Activated T-cell treated with anti-CD3 and anti-CD28 coated beads, Interleukin-2, amount 50 U/mL, for 72 hours (primary cell): ENCODE measurements around the gene PTPRF. TPM values are rescaled to one million over a fixed set of nuclear protein-coding genes. Genes with fewer than 3 reads are reported as not detected.

Experiments
- ATAC-seq, 2 donors: fragments of 150-1000 bp; cut with Tn5 transposase; replicated peaks in 1 of 2; 2 replicates each; pipeline ENCODE4 v1.10.0; 2021; ENCODE audit warnings: moderate library complexity in 2 of 2, mild to moderate bottlenecking in 1 of 2
- DNase-seq, 2 donors: peaks; one replicate each; pipeline ENCODE4 v3.0.0; 2021 to 2022; ENCODE audit warnings: mixed read lengths in 1 of 2
- H3K27ac Mint-ChIP-seq: one replicate; pipeline ENCODE4 v1.8.0; 2022; ENCODE audit warnings: mild to moderate bottlenecking, moderate library complexity, mixed read lengths
- H3K27me3 Mint-ChIP-seq: one replicate; pipeline ENCODE4 v1.8.0; 2022; ENCODE audit warnings: low read depth, mixed read lengths
- H3K36me3 Mint-ChIP-seq, 2 donors: one replicate each; pipeline ENCODE4 v1.8.0; 2022; ENCODE audit warnings: mixed read lengths in 2 of 2, mild to moderate bottlenecking in 1 of 2; ENCODE audit not compliant: insufficient read depth in 2 of 2
- H3K4me1 Mint-ChIP-seq: one replicate; pipeline ENCODE4 v1.8.0; 2022; ENCODE audit warnings: low read depth, mixed read lengths
- H3K4me3 Mint-ChIP-seq, 2 donors: one replicate each; pipeline ENCODE4 v1.8.0; 2022; ENCODE audit warnings: mild to moderate bottlenecking in 2 of 2, mixed read lengths in 2 of 2, moderate library complexity in 2 of 2
- H3K9me3 Mint-ChIP-seq, 2 donors: one replicate each; pipeline ENCODE4 v1.8.0; 2022; ENCODE audit warnings: mixed read lengths in 2 of 2
- total RNA-seq, 2 donors: library from RNA; stranded (reverse); gene quantifications; one replicate each; pipeline ENCODE4 v1.2.3, GENCODE V29; 2022

Gene PTPRF
- total RNA-seq, 2 donors from 2014 or later = 2.2 to 6.2 TPM

DNA sequence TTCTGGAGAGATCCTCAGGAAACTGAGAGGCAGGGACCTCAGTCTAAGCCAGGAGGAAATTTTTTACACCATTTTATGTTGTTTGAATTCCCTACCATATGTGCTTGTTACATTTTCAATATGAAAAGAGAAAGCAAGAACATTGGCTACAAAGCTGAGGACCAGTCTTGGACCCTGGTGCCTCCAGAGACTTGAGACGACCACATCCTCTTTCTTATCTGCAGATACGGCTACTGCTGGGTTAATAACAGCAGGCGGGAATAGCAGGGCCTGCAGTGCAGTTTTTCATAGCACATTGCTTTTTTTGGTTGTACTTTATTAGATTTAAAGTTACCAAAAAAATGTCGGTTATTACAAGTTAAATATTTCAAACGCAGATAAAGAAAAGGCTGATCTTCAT, 123.2 kb downstream of the PTPRF start:
- Mint-ChIP-seq H3K27me3 (no peaks in the 10 kb centered on the region), H3K9me3 (no peaks in the 10 kb centered on the region), H3K36me3 (peaks cover 14 to 34% of the 10 kb centered on the region in 2 donors), H3K4me3 (peak overlapping the region in 1 of 2 donors; percentile 38), H3K27ac (peak overlapping the region; percentile 35), H3K4me1 (peaks cover 37% of the 10 kb centered on the region)
- DNase-seq (no peak), ATAC-seq (no peak)

DNA sequence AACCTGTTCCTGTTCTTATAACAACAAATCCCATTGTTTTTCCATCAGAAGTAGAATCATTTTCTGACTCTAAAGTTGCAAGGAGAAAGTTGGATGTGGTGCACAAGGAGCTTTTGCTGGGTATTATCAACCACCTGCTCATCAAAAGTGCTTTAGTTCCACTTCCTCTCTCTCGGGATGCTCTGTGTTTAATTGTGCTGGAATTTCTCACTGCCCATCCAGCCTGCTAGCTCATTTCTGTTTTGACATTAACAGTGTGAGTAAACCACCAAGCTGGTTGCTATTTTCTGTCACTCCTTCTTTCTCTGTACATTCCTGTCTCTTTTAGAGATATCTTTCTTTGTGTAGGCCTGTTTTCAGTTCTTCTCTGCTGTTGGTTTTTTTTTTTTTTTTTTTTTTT, 125.3 kb downstream of the PTPRF start:
- Mint-ChIP-seq H3K4me3 (no peak overlapping the region), H3K27ac (no peak overlapping the region), H3K27me3 (no peaks in the 10 kb centered on the region), H3K4me1 (peaks cover 31% of the 10 kb centered on the region), H3K9me3 (no peaks in the 10 kb centered on the region), H3K36me3 (peaks cover 13 to 39% of the 10 kb centered on the region in 2 donors)
- DNase-seq = no peak
- ATAC-seq = no peak

DNA sequence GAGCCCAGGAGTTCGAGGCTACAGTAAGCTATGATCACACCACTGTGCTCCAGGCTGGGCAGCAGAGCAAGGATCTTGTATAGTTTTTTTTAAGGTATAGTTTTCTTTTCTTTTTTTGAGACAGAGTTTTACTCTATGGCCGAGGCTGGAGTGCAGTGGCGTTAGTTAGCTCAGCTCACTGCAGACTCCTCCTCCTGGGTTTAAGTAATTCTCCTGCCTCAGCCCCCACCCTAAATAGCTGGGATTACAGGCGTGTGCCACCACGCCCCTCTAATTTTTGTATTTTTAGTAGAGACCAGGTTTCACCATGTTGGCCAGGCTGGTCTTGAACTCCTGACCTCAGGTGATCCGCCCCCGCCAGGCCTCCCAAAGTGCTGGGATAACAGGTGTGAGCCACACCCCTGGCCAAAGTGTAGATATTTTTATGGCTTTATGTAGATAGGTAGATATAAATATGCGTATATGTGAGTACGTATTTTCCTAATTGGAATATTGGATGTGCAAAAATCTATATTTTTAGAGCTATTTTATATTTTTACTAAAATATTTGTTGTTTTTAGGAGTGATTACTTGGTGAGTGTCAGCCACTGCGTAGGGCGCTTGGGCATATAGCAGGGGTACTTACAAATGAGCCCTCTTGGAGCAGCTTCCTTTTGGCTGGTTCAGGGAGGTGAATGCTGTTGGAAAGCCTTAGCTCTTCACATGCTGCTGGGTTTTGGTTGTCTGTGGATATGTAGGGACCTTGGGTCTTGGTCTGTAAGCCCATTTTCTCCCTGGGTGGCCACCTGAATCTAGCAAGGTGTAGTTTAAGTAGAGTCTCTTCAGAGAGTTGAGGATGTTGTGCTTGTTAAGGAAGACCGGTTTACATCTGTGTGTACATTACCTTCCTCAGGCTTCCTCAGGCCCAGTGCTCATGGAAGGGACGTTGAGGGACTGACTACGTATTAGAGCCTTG, 128.8 kb downstream of the PTPRF start:
- Mint-ChIP-seq H3K4me3 (no peak overlapping the region), H3K4me1 (peaks cover 16% of the 10 kb centered on the region), H3K27me3 (no peaks in the 10 kb centered on the region), H3K27ac (no peak overlapping the region), H3K9me3 (no peaks in the 10 kb centered on the region), H3K36me3 (peaks cover 11 to 38% of the 10 kb centered on the region in 2 donors)
- DNase-seq (no peak), ATAC-seq (no peak)

DNA sequence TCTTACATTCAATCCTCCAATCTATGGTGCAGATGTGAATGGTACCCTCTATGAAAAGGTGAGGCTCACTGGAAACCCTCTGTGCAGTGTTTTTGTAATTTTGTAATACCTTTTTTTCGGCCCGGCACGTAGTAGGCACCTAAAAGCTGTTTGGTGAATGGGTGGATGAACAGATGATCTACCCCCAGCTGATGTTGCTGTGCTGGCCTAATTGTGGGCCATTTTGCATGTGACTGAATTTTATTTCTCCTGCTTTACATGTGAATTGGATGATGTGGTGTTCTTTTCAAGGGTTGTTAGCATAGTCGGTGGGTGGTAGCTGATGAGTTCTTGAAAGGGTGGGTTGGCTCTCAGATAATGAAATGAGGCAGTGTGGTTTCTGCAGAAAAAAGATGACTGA, 129.7 kb downstream of the PTPRF start:
- no peak overlapping the region for H3K27ac Mint-ChIP-seq
- H3K36me3 Mint-ChIP-seq = peaks cover 11 to 35% of the 10 kb centered on the region in 2 donors
- peaks cover 19% of the 10 kb centered on the region for H3K4me1 Mint-ChIP-seq
- H3K4me3 Mint-ChIP-seq = no peak overlapping the region
- H3K27me3 Mint-ChIP-seq = no peaks in the 10 kb centered on the region
- no peak for DNase-seq
- no peaks in the 10 kb centered on the region for H3K9me3 Mint-ChIP-seq
- no peak for ATAC-seq

DNA sequence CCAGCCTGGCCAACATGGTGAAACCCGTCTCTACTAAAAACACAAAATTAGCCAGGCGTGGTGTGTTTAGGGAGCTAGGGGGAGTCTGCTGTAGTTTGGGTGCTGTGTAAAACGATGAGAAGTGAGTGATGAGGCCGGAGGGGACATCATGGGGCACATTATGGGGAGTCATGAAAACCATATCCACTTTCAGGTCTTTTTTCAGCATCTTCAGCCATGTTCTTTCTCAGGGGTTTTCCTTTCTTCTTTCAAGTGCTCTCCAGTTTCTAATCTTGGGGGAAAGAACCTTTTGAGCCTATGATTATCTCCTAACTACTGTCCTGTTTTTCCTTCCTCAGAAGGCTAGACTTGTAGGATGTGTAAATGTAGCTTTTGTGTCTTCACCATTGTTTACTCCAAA, 133.7 kb downstream of the PTPRF start:
- peaks cover 17 to 53% of the 10 kb centered on the region in 2 donors for H3K36me3 Mint-ChIP-seq
- ATAC-seq = peak in 1 of 2 donors; percentile 48
- no peaks in the 10 kb centered on the region for H3K9me3 Mint-ChIP-seq
- peaks cover 23% of the 10 kb centered on the region for H3K4me1 Mint-ChIP-seq
- DNase-seq = no peak
- no peak overlapping the region for H3K4me3 Mint-ChIP-seq
- H3K27ac Mint-ChIP-seq = peak overlapping the region; percentile 54
- no peaks in the 10 kb centered on the region for H3K27me3 Mint-ChIP-seq

DNA sequence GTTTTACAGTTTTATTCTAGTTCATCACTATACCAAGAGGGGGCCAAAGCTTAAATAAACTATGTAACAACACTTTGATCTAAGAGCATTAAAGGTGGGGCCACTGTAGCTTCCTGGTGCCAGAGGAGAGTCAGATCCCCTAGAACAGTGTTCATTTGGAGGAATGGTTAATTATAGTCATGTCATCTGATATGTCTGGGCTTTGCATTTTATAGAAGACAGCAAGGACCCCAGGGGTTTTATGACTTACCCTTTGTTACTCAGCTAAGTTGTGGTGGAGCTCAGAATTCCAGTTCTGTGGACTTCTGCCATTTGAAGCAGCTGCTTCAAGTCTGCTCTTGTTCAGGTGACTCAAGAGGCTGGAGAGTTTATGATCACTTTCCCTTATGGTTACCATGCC, 135.9 kb downstream of the PTPRF start:
- H3K36me3 Mint-ChIP-seq = peaks cover 13 to 56% of the 10 kb centered on the region in 2 donors
- H3K4me1 Mint-ChIP-seq = peaks cover 18% of the 10 kb centered on the region
- ATAC-seq = no peak

DNA sequence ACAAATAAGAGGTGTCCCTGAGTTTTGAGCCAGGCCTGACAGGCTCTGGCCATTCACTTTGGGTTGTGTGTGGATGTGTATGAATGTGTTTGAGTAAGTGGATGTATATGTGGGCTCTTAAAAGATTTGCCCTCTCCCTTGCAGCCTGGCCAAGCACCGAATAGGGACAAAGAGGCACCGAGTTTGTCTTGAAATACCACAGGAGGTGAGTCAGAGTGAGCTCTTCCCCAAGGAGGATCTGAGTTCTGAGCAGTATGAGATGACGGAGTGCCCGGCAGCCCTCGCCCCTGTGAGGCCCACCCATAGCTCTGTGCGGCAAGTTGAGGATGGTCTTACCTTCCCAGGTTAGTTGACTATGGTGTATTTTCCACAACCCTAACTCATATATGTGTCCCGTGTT, 138.3 kb downstream of the PTPRF start:
- Mint-ChIP-seq H3K36me3 (peaks cover 16 to 58% of the 10 kb centered on the region in 2 donors), H3K27ac (peak overlapping the region; percentile 10), H3K9me3 (no peaks in the 10 kb centered on the region), H3K4me3 (no peak overlapping the region), H3K4me1 (peaks cover 13% of the 10 kb centered on the region), H3K27me3 (no peaks in the 10 kb centered on the region)
- no peak for DNase-seq
- no peak for ATAC-seq

More for the DNA sequence above, 135.9 kb downstream of the PTPRF start:
- Mint-ChIP-seq H3K27me3 (no peaks in the 10 kb centered on the region), H3K4me3 (no peak overlapping the region), H3K9me3 (no peaks in the 10 kb centered on the region), H3K27ac (no peak overlapping the region)
- no peak for DNase-seq

DNA sequence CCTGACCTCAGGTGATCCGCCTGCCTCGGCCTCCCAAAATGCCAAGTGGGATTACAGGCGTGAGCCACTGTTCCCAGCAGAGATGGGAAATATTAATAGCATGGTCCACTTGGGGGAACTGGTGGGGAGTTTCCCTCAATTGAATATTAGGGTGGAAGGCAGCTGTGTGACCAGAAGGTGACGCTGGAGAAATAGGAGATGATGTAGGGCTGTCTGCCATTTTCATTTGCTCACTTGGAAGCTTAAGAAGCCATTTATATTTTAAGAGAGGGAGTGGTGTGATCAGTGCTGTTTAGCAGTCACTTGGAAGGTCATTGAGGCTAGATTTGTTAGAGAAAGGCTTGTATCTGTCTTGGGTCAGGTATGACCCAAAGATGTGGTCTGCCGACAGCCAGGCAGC, 139.2 kb downstream of the PTPRF start:
- Mint-ChIP-seq H3K27me3 (no peaks in the 10 kb centered on the region), H3K4me1 (peaks cover 4% of the 10 kb centered on the region), H3K4me3 (no peak overlapping the region), H3K27ac (no peak overlapping the region), H3K36me3 (peaks cover 16 to 57% of the 10 kb centered on the region in 2 donors), H3K9me3 (no peaks in the 10 kb centered on the region)
- DNase-seq = no peak
- ATAC-seq = no peak

DNA sequence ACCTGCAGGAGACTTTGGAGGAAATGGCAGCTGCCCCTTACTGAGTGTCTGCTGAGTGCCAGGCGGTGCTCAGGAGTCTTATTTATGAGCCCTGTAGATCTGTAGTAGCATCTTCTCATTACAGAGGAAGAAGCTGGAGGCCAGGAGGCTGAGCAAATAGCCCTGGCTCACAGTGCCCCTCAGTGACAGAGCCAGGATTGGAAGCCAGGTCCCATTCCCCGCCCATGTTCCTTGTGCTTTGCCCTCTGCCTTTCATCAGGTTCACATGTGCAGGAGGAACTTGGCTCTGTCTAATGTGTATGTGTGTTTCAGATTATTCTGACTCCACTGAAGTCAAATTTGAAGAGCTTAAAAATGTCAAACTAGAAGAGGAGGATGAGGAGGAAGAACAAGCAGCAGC, 140.5 kb downstream of the PTPRF start:
- ATAC-seq = no peak
- Mint-ChIP-seq H3K4me3 (no peak overlapping the region), H3K9me3 (no peaks in the 10 kb centered on the region), H3K27me3 (no peaks in the 10 kb centered on the region), H3K4me1 (peaks cover 4% of the 10 kb centered on the region), H3K36me3 (peaks cover 14 to 54% of the 10 kb centered on the region in 2 donors), H3K27ac (no peak overlapping the region)
- DNase-seq = no peak

DNA sequence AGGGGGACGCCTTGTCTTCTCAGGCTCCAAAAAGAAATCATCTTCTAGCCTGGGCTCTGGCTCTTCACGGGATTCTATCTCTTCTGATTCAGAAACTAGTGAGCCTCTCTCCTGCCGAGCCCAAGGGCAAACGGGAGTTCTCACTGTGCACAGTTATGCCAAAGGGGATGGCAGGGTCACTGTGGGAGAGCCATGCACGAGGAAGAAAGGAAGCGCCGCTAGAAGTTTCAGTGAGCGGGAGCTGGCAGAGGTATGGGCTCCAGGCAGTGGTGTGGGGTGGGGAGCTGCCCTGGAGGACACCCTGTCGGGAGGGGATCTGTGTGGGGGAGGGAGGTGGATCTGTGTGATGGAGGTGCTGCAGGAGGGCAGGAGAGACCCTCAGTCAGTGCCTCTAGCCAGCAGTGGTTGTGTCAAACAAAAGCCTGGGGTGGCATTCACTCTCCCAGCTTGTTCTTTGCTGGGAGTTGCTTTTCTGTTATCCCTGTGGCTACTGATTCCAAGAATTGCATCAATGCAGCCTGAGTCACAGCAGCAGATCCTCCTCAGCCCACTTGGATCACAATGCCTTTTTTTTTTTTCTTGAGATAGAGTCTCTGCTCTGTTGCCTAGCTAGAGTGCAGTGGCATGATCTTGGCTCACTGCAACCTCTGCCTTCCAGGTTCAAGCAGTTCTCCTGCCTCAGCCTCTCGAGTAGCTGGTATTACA, 141.1 kb downstream of the PTPRF start:
- peaks cover 4% of the 10 kb centered on the region for H3K4me1 Mint-ChIP-seq

DNA sequence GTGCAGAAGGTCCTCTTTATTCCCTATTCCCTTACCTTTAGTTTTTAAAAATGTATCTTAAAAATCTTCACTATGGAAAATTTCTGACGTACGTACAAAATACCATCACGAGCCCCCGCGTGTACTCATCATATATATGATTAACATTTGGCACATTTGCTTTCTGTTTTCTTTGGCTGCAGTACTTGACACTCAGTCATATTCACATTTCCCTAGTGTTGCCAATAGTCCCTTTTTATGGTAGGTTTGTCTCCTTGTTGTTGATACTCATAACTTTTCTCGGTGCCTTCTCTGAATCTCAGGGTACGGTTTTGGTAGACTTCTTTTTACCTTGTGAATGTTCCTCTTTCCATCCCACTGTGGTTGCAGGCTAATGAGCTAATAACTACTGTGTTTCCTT, 142.6 kb downstream of the PTPRF start:
- Mint-ChIP-seq H3K27me3 (no peaks in the 10 kb centered on the region), H3K4me3 (no peak overlapping the region), H3K27ac (peak overlapping the region; percentile 60), H3K9me3 (no peaks in the 10 kb centered on the region), H3K36me3 (peaks cover 16 to 42% of the 10 kb centered on the region in 2 donors), H3K4me1 (no peaks in the 10 kb centered on the region)
- ATAC-seq = no peak
- no peak for DNase-seq

More for the DNA sequence above, 141.1 kb downstream of the PTPRF start:
- Mint-ChIP-seq H3K36me3 (peaks cover 14 to 50% of the 10 kb centered on the region in 2 donors), H3K27ac (no peak overlapping the region), H3K4me3 (no peak overlapping the region), H3K27me3 (no peaks in the 10 kb centered on the region), H3K9me3 (no peaks in the 10 kb centered on the region)
- no peak for DNase-seq
- no peak for ATAC-seq
